GM13977 (cell line): ENCODE data around the gene FSTL3.

Source experiments
- DNase-seq: peaks from one replicate; pipeline ENCODE4 v3.0.0; 2012; ENCODE audit warnings: low spot score
- in situ Hi-C: fragments of 300-500 bp; cut with MboI; formaldehyde crosslinking; loops from one replicate; pipeline ENCODE4 v1.12.0; 2022; ENCODE audit warnings: low sequenced_read_pairs, low pct_unique_long_range_greater_than_20kb, mixed read lengths, inconsistent platforms; ENCODE audit not compliant: unreplicated experiment
- TF ChIP-seq, protein P1 (sequence below): IDR thresholded peaks from 2 replicates; pipeline ENCODE4 v1.5.1; 2012; ENCODE audit warnings: mild to moderate bottlenecking, control low read depth; ENCODE audit not compliant: insufficient read depth; ENCODE audit errors: extremely low read depth, missing control alignments

FSTL3 gene

DNA sequence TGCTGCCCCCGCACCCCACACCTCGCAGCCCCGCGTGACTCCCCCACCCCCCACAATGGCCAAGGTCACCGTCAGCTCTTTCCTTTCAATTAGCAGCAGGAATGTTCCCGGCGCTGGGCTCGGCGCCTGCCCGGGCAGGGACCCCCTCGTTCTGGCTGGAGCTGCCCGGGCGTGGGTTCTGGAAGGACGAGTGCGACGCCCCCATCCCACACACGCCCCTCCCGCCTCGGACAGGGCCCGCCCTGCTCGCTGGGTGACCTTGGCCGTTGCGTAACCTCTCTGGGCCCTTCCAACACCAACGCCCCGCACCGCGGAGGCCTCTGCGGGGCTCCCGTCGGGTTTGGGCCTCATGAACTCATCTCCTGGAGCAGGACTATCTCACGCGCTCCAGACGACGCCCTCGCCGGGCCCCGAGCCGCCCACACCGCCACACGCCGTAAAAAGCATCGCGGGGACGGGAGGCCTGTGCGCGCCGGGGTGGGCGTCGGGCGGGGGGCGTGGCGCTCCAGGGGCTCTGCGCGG, 42.9 kb downstream of the FSTL3 start:
- TF ChIP-seq, protein P1, sequence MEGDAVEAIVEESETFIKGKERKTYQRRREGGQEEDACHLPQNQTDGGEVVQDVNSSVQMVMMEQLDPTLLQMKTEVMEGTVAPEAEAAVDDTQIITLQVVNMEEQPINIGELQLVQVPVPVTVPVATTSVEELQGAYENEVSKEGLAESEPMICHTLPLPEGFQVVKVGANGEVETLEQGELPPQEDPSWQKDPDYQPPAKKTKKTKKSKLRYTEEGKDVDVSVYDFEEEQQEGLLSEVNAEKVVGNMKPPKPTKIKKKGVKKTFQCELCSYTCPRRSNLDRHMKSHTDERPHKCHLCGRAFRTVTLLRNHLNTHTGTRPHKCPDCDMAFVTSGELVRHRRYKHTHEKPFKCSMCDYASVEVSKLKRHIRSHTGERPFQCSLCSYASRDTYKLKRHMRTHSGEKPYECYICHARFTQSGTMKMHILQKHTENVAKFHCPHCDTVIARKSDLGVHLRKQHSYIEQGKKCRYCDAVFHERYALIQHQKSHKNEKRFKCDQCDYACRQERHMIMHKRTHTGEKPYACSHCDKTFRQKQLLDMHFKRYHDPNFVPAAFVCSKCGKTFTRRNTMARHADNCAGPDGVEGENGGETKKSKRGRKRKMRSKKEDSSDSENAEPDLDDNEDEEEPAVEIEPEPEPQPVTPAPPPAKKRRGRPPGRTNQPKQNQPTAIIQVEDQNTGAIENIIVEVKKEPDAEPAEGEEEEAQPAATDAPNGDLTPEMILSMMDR: no peak
- no peak for DNase-seq
- in situ Hi-C loops: no loop called here

DNA sequence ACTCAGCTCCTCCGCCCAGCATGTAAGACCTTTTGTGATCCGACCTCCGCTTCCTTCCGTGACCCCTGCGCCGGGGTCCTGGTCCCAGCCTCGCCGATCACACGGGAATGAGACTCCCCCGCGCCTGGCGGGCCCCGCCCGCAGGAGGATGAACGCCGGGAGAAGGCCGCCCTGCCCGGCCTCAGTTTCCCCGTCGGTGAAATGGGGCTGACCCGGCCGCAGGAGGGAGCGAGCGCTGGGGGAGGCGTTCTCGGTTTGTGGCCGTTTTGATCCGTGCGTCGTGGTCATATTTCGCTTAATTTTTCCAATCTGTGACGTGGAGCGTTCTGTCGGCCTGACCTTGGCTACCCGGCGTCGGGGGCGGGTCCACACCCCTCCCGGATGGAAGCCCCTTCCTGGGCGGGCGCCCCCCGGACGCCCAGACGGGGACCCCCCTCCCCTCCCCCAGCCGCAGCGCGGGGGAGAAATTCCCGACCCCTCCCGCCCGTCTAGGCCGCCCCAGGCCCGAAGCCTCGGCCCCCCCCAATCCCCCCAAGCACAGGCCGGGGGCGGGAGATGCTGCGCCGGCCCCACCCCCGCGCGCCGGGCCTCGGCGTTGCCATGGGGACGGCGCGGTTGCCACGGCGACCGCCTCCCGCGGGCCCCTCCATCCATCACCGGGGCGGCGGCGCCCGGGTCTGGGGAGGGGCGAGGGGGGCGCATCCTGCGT, 43.6 kb downstream of the FSTL3 start:
- TF ChIP-seq, protein P1: no peak
- DNase-seq: no peak
- in situ Hi-C loops: no loop called here

DNA sequence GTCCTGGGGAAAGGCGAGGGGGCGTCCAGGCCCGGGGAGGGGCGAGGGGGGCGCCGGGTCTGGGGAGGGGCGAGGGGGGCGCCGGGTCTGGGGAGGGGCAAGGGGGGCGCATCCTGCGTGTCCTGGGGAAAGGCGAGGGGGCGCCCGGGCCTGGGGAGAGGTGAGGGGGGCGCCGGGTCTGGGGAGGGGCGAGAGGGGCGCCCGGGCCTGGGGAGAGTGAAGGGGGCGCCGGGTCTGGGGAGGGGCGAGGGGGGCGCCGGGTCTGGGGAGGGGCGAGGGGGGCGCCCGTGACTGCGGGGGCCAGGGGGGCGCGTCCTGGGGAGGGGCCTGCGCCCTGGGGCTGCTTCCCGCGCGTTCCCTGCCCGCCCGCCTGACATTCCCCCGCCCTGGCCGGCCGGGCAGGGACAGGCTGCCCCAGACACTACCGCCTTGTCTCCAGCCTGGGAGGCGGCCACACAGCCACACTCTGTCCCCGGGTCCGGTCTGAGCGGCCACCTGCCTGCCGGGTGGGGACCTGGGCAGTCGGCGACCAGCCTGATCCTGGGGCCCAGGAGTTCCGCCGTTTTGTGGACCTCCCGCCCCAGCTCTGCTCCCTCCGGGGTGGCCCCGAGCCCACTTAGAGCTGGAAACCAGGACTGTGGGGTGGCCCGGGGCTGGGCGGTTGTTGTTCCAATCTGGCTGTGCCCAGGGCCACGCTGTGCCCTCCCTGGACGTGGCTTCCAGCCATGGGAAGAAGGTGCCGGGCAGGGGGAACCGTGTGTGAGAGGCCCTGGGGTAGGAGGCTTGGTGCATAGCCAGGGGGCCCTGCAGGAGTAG, 44.4 kb downstream of the FSTL3 start:
- TF ChIP-seq, protein P1: no peak
- DNase-seq: no peak
- in situ Hi-C loops: no loop called here

DNA sequence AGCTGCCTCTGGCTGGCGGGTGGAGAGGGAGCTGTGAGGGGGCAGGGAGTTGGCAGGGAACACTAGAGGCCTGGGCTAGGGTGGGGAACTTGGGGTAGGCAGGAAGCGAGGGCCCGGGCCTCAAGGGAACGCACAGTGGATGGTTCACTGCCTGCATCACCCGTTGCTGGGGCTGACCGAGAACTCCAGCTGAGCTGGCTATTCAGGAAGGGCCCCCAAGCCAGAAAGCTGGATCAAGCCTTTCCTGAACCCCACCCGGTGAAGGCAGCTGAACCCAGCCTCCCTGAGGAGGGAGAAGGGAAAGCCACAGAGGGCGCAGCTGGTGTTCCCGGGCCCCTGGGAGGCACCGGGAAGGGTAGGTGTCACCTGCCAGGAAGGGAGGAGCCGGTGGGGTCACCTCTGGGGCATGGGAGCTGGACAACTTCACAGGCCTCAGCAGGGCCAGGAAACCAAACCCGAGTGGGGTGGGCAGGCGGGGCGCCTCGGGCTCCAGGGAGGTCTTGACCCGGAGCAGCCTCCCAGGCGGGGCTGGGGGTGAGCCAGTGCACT, 46.4 kb downstream of the FSTL3 start:
- DNase-seq: peak; percentile 59
- in situ Hi-C loops: no loop called here
- TF ChIP-seq, protein P1: no peak

DNA sequence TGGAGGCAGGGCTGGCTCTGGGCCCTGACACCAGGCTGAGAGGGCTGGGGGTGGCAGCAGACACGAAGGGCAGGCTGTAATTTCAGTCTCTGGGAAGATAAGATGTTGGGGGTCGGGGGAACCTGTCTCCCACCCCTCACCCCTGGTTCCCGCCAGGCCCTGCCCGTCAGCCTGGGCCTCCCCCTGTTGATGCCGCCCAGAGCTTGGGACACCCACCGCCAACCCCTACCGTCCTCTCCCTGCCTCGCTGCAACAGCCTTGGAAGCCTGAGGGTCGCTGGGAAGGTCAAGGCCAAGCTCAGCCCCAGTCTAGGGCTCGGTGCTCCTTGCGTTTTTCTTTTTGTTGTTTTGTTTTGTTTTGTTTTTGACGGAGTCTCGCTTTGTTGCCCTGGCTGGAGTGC, 47.1 kb downstream of the FSTL3 start:
- in situ Hi-C loops: no loop called here
- no peak for DNase-seq
- TF ChIP-seq, protein P1: no peak

DNA sequence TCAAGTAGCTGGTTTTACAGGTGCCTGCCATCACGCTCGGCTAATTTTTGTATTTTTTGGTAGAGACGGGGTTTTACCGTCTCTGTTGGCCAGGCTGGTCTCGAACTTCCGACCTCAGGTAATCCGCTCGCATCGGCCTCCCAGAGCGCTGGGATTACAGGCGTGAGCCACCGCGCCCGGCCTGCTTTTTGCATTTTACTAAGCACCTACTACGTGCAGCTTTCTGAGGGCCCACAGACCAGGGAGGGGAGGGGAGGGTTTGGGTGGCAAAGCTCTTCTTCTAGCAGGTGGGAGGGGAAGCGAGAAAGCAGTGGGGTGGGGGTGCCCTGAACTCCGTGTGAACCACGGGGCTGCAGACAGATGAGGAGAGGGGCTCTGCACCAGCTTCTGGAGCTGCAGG, 47.5 kb downstream of the FSTL3 start:
- in situ Hi-C loops: no loop called here
- TF ChIP-seq, protein P1: no peak
- no peak for DNase-seq
